ENCODE measurements around the gene OR10G3.
"Not testable (repeated sequence)": the region's sequence is repeated elsewhere in the genome, so short reads cannot be mapped to it uniquely, and the experiment has no call there.

OR10G3 gene

DNA sequence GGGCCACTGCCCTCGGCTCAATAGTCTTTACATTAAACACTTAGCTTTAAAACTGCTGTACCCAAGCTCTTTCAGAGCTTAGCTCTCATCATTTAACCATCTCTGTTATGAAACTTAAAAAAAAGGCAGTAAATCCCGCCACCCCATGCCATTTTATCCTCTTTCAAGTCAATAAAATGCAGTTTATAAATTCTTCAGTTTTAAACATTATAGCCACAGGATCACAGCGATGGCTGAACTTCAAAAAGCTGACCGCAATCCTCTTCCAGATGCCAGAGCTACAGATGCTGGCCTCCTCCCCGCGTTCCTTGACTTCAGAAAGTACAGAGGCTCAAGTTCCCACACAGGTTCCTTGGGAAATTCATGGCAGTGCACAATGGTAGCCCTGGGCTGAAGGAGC lies 4.2 kb downstream of the OR10G3 start:
- FAIRE-seq = no peak
- DNase-seq (ENCODE audit: insufficient read length, low spot score) = no peak
- TF ChIP-seq CTCF (IDR thresholded peaks at IDR 0.05; ENCODE audit: insufficient read depth, missing control alignments) = no peak

DNA sequence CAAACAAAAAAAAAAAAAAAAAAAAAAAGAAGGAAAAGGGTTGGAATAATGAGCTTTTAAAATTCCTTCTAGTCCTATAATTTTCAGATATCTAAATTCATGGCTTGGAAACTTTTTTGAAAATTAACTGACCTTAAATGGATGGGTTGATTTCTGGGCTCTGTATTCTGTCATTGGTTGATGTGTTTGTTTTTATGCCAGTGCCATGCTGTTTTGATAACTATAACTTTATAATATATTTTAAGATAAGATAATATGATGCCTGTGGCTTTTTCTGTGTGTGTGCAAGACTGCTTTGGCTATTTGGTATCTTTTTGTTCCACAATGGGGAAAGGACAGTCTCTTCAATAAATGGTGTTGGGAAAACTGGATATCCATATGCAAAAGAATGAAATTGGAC lies 7.3 kb downstream of the OR10G3 start:
- DNase-seq (ENCODE audit: insufficient read length, low spot score) (no peak), FAIRE-seq (no peak)
- no peak for TF ChIP-seq CTCF (IDR thresholded peaks at IDR 0.05; ENCODE audit: insufficient read depth, missing control alignments)

GRCh38 chr14:21558703-21559170 lies 21.1 kb downstream of the OR10G3 start:
- no peak for DNase-seq (ENCODE audit: insufficient read length, low spot score)
- FAIRE-seq = no peak
- TF ChIP-seq CTCF (IDR thresholded peaks at IDR 0.05; ENCODE audit: insufficient read depth, missing control alignments) = no peak

- FAIRE-seq = peak; percentile 6
Measured at GRCh38 chr14:21557084-21557901, 22.6 kb downstream of the OR10G3 start.

GRCh38 chr14:21556378-21557083 lies 23.3 kb downstream of the OR10G3 start:
- no peak for DNase-seq (ENCODE audit: insufficient read length, low spot score)
- no peak for TF ChIP-seq CTCF (IDR thresholded peaks at IDR 0.05; ENCODE audit: insufficient read depth, missing control alignments)
- no peak for FAIRE-seq

More at GRCh38 chr14:21557084-21557901, 22.6 kb downstream of the OR10G3 start:
- peak; percentile 65 for TF ChIP-seq CTCF (IDR thresholded peaks at IDR 0.05; ENCODE audit: insufficient read depth, missing control alignments)
- DNase-seq (ENCODE audit: insufficient read length, low spot score) = peak; percentile 43

DNA sequence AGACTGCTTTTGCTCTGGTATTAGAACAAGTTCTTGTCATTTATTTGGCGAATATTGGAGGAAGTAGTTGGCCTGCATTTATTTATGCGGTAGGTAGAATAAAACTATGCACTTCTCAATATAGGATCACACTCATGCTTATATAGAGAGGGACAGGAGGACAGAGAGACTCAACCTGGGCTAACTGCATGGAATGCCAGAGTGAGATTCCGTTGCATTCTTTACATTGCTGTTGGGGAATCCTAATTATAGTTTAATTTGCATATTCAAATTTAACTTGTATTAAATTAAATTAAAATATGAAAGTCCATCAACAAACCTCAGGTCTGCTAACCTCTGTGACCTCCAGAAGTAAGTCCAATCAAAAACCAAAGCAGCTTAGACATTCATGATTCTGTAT lies 26.6 kb downstream of the OR10G3 start:
- no peak for TF ChIP-seq CTCF (IDR thresholded peaks at IDR 0.05; ENCODE audit: insufficient read depth, missing control alignments)
- DNase-seq (ENCODE audit: insufficient read length, low spot score) (no peak), FAIRE-seq (no peak)

- not testable (repeated sequence) for DNase-seq (ENCODE audit: insufficient read length, low spot score); FAIRE-seq
Measured at GRCh38 chr14:21544588-21544987, 35.3 kb downstream of the OR10G3 start.
